Prostate gland (tissue), 2 donors: Measurements from ENCODE around the gene SRGAP1. TPM values are rescaled to one million over a fixed set of nuclear protein-coding genes. Genes with fewer than 3 reads are reported as not detected.

Experiments used
- DNase-seq: peaks from one replicate; pipeline ENCODE4 v3.0.0-alpha.2; 2019; ENCODE audit warnings: low spot score
- H3K27ac ChIP-seq, 2 donors: fragments of 200-600 bp; sonication (generic); 2 replicates each; pipeline ENCODE4 v1.5.1; 2017 to 2019
- H3K27me3 ChIP-seq: fragments of 200-600 bp; sonication (generic); replicated peaks from 2 replicates; pipeline ENCODE4 v1.5.1; 2019; ENCODE audit not compliant: insufficient read depth
- H3K36me3 ChIP-seq, 2 donors: fragments of 200-600 bp; sonication (generic); 1 replicate in 1 of 2; 2 replicates in 1 of 2; pipeline versions ENCODE4 v1.5.1 to v1.8.1; 2017 to 2019
- H3K4me1 ChIP-seq: fragments of 200-600 bp; sonication (generic); replicated peaks from 2 replicates; pipeline ENCODE4 v1.5.1; 2019
- H3K4me3 ChIP-seq, 2 donors: fragments of 200-600 bp; sonication (generic); 2 replicates each; pipeline ENCODE4 v1.5.1; 2017 to 2019
- H3K9me3 ChIP-seq: fragments of 200-600 bp; sonication (generic); 2 replicates; pipeline ENCODE4 v1.5.1; 2017
- CTCF ChIP-seq, 4 experiments: fragments of 200-600 bp in 2 of 4; fragments of 450-650 bp in 2 of 4; sonication (generic) in 2 of 4; IDR thresholded peaks; 1 replicate in 3 of 4; 2 replicates in 1 of 4; pipeline ENCODE4 v1.5.1; 2016 to 2019; ENCODE audit warnings: antibody characterized with exemption in 4 of 4, mild to moderate bottlenecking in 2 of 4, moderate library complexity in 2 of 4
- POLR2A ChIP-seq: fragments of 450-650 bp; IDR thresholded peaks from one replicate; pipeline ENCODE4 v1.6.1; 2016; ENCODE audit warnings: antibody characterized with exemption, mild to moderate bottlenecking
- POLR2AphosphoS5 ChIP-seq: sonication (generic); formaldehyde crosslinking; IDR thresholded peaks from one replicate; pipeline ENCODE4 v1.6.1; 2017; ENCODE audit warnings: antibody characterized with exemption
- WGBS: methylation state at CpG from one replicate; pipeline ENCODE4 v1.1.5; 2018; 5-methylcytosine and 5-hydroxymethylcytosine counted together
- intact Hi-C: fragments of 100-400 bp; cut with DNase I; formaldehyde crosslinking; loops from one replicate; pipeline ENCODE4 v1.14.2; 2022
- total RNA-seq, 2 donors: library from RNA; depleted of rRNA; stranded (reverse); fragments of >200 nt; gene quantifications; one replicate each; pipeline ENCODE4 v1.1.0, GENCODE V29; 2016

SRGAP1 gene
- total RNA-seq, 2 donors from 2014 or later = 4.6 to 16.1 TPM

GRCh38 chr12:64092507-64093196 is 248.2 kb downstream of the SRGAP1 start:
- H3K4me1 ChIP-seq = no peaks in the 10 kb centered on the region
- WGBS = 94% methylated on average over 4 of the region's 4 CpGs
- intact Hi-C loops = no loop called here
- no peaks in the 10 kb centered on the region for H3K9me3 ChIP-seq
- no peaks in the 10 kb centered on the region for H3K27me3 ChIP-seq
- no peak for TF ChIP-seq CTCF (IDR thresholded peaks at IDR 0.05)
- TF ChIP-seq POLR2A = no peak
- TF ChIP-seq POLR2AphosphoS5 = no peak
- no peaks in the 10 kb centered on the region for H3K36me3 ChIP-seq
- no peak overlapping the region for H3K27ac ChIP-seq
- DNase-seq = no peak
- no peak overlapping the region for H3K4me3 ChIP-seq

GRCh38 chr12:64093689-64094088 is 249.2 kb downstream of the SRGAP1 start:
- no peaks in the 10 kb centered on the region for H3K4me1 ChIP-seq
- DNase-seq = no peak
- no peak overlapping the region for H3K27ac ChIP-seq
- H3K9me3 ChIP-seq = no peaks in the 10 kb centered on the region
- no peak for TF ChIP-seq POLR2AphosphoS5
- TF ChIP-seq POLR2A = no peak
- TF ChIP-seq CTCF (IDR thresholded peaks at IDR 0.05) = no peak
- intact Hi-C loops = no loop called here
- H3K27me3 ChIP-seq = no peaks in the 10 kb centered on the region
- WGBS = 97% methylated on average over 3 of the region's 3 CpGs
- no peaks in the 10 kb centered on the region for H3K36me3 ChIP-seq
- H3K4me3 ChIP-seq = no peak overlapping the region

- Histone ChIP-seq H3K36me3 (no peaks in the 10 kb centered on the region), H3K27ac (no peak overlapping the region), H3K27me3 (no peaks in the 10 kb centered on the region), H3K4me3 (no peak overlapping the region), H3K9me3 (no peaks in the 10 kb centered on the region), H3K4me1 (no peaks in the 10 kb centered on the region)
- no peak for DNase-seq
- TF ChIP-seq POLR2AphosphoS5 = no peak
- TF ChIP-seq CTCF (IDR thresholded peaks at IDR 0.05) = no peak
- 83% methylated on average over 4 of the region's 4 CpGs for WGBS
- intact Hi-C loops = no loop called here
Measured at GRCh38 chr12:64097366-64098105, 253.0 kb downstream of the SRGAP1 start.

- Histone ChIP-seq H3K9me3 (no peaks in the 10 kb centered on the region), H3K27ac (no peak overlapping the region), H3K27me3 (no peaks in the 10 kb centered on the region), H3K4me3 (no peak overlapping the region), H3K36me3 (no peaks in the 10 kb centered on the region), H3K4me1 (no peaks in the 10 kb centered on the region)
- no peak for TF ChIP-seq POLR2AphosphoS5
- TF ChIP-seq POLR2A = no peak
- DNase-seq = no peak
- WGBS = 75% methylated on average over 2 of the region's 2 CpGs
- intact Hi-C loops = no loop called here
Measured at GRCh38 chr12:64098709-64099354, 254.3 kb downstream of the SRGAP1 start.

GRCh38 chr12:64099397-64099796 is 254.9 kb downstream of the SRGAP1 start:
- Histone ChIP-seq H3K9me3 (no peaks in the 10 kb centered on the region), H3K4me1 (no peaks in the 10 kb centered on the region), H3K27ac (no peak overlapping the region), H3K4me3 (no peak overlapping the region), H3K27me3 (no peaks in the 10 kb centered on the region), H3K36me3 (no peaks in the 10 kb centered on the region)
- 63% methylated on average over 5 of the region's 5 CpGs for WGBS
- intact Hi-C loops = no loop called here
- no peak for TF ChIP-seq POLR2AphosphoS5
- TF ChIP-seq POLR2A = no peak
- TF ChIP-seq CTCF (IDR thresholded peaks at IDR 0.05) = no peak
- DNase-seq = no peak
